ENCODE measurements around the gene RTL1. TPM values are rescaled to one million over a fixed set of nuclear protein-coding genes. Genes with fewer than 3 reads are reported as not detected.

Gene RTL1
- total RNA-seq, 1 experiment from 2014 or later = 0.24 TPM

DNA sequence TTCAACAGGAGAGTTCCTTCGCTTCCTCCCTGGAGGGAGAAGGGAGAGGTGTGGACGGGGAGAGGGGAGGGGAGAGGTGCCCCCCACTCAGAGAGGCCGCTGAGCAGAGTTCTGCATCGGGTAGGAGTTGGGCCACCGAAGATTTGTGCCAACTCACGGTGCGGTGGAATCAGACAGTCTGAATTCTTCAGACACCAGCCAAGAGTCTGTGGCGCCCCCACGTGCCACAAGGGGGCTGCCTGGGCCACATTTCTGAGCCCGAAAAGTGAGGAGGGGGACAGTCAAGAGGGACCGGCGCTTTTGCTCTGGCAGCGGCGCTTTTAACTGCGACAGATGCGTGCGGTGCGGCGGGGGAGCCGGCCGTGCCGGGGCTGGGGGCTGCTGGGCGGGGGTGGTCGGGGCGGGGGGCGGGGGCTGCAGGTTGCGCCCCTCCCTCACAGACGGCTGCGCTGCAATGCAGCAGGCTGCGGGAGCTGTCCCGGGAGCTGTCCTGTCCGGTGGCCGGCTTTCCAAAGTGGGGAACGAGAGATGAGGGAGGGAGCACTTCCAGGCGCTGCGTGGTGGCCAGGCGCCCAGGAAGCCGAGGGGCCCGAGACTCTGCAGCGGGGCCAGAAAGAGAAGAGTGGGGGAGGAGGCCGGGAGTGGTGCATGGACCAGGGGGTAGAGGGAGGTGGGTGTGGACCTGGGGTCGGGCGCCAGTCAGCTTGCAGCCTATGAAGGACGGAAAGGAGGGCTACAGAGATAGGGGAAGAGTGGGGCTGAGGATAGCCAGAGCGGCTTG lies 975 bp upstream of the RTL1 start:
- peaks cover 6% of the 10 kb centered on the region for H3K36me3 Mint-ChIP-seq (ENCODE audit: insufficient read depth, unreplicated experiment)
- H3K27ac Mint-ChIP-seq (ENCODE audit: unreplicated experiment) = peak overlapping the region; percentile 63
- no peaks in the 10 kb centered on the region for H3K9me3 Mint-ChIP-seq (ENCODE audit: low read depth, unreplicated experiment)
- BruUV-seq (replicated peaks) = no TSS peak
- intact Hi-C loops (cut with micrococcal nuclease; ENCODE audit: unreplicated experiment) = loop anchor here (10.0 kb wide), 1 partner anchor 730 kb away; no protein-coding TSS in a partner anchor
- no peaks in the 10 kb centered on the region for H3K27me3 Mint-ChIP-seq (ENCODE audit: unreplicated experiment)
- H3K4me3 Mint-ChIP-seq (ENCODE audit: low read depth, unreplicated experiment) = peak overlapping the region; percentile 69
- peaks cover 50% of the 10 kb centered on the region for H3K4me1 Mint-ChIP-seq (ENCODE audit: low read depth, unreplicated experiment)
- CTCF ChIA-PET = interaction anchor here (0.6 kb wide), 1 partner anchor 83 kb away, joined by 3 read pairs; no protein-coding TSS in a partner anchor
- DNase-seq = peak; percentile 54
- TF ChIP-seq CTCF (IDR thresholded peaks at IDR 0.05; ENCODE audit: unreplicated experiment) = no peak

DNA sequence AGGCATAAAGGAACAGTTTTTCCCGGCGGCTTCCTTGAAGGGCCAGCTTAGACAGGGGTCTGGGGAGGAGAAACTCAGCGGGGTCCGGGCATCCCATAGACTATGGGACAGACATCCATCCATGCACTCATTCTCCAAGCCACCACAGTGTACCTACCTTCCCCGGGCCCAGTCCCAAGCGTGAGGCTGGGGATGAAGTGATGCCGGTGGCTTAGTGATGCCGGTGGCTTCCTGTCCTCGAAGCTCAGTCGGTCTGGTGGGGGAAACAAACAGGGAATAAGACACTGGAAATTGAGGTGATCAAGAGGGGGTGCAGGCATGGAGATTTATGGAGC lies 421 bp downstream of the RTL1 start:
- intact Hi-C loops (cut with micrococcal nuclease; ENCODE audit: unreplicated experiment) = loop anchor here (2.0 to 10.0 kb wide), 2 partner anchors 332 to 732 kb away; no protein-coding TSS in a partner anchor
- no peak overlapping the region for H3K4me3 Mint-ChIP-seq (ENCODE audit: low read depth, unreplicated experiment)
- no peak for DNase-seq
- no peak overlapping the region for H3K27ac Mint-ChIP-seq (ENCODE audit: unreplicated experiment)
- H3K36me3 Mint-ChIP-seq (ENCODE audit: insufficient read depth, unreplicated experiment) = peaks cover 6% of the 10 kb centered on the region
- BruUV-seq (replicated peaks) = no TSS peak
- TF ChIP-seq CTCF (IDR thresholded peaks at IDR 0.05; ENCODE audit: unreplicated experiment) = no peak
- H3K27me3 Mint-ChIP-seq (ENCODE audit: unreplicated experiment) = no peaks in the 10 kb centered on the region
- H3K9me3 Mint-ChIP-seq (ENCODE audit: low read depth, unreplicated experiment) = no peaks in the 10 kb centered on the region
- H3K4me1 Mint-ChIP-seq (ENCODE audit: low read depth, unreplicated experiment) = peaks cover 50% of the 10 kb centered on the region
- CTCF ChIA-PET = interaction anchor here (2.1 kb wide), 1 partner anchor 332 kb away, joined by 4 read pairs; no protein-coding TSS in a partner anchor

DNA sequence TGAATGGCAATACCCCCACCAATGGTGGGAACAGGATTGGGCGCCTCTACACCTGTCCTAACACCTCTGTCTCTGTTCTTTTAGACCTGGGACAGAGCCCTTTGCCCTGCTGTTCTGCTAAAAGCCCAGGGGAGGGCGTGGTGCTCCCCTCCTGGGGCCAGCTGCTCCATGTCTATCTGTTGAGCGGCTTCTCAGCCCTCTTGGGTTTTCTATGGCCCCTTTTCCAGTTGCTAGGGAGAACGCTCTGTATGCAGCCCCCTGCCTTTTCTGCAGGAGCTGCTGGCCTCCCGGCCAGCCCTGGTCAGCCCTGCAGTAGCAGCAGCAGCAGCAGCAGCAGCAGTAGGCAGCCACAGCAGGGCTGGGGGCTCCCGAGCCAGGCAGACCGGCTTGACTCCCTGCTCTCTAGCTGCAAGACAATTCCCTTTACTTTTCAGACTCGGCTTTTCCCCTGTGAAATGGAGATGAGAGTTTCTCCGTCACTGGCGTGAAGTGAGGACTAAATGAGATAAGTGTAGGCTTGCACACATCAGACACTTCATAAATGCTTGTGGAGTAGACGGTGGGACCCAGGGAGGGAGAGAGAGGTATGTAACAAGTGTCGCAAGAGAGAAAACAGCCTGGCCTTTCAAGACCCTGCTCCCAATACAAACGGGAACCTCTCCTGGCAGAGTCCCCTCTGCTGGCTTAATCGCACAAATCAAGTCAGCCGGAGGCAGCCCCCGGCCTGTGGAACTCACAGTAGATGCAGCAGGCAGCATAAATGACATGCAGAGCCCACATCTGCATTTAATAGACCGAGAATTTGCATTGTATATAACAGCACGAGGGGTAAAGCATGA lies 1.0 kb downstream of the RTL1 start:
- no peak for DNase-seq
- intact Hi-C loops (cut with micrococcal nuclease; ENCODE audit: unreplicated experiment) = loop anchor here (2.0 to 10.0 kb wide), 2 partner anchors 332 to 732 kb away; no protein-coding TSS in a partner anchor

More for the DNA sequence above, 1.0 kb downstream of the RTL1 start:
- CTCF ChIA-PET = interaction anchor here (2.1 kb wide), 1 partner anchor 333 kb away, joined by 4 read pairs; no protein-coding TSS in a partner anchor
- peak; percentile 34 for TF ChIP-seq CTCF (IDR thresholded peaks at IDR 0.05; ENCODE audit: unreplicated experiment)
- peaks cover 50% of the 10 kb centered on the region for H3K4me1 Mint-ChIP-seq (ENCODE audit: low read depth, unreplicated experiment)
- H3K4me3 Mint-ChIP-seq (ENCODE audit: low read depth, unreplicated experiment) = no peak overlapping the region
- H3K27ac Mint-ChIP-seq (ENCODE audit: unreplicated experiment) = no peak overlapping the region
- no peaks in the 10 kb centered on the region for H3K9me3 Mint-ChIP-seq (ENCODE audit: low read depth, unreplicated experiment)
- peaks cover 6% of the 10 kb centered on the region for H3K36me3 Mint-ChIP-seq (ENCODE audit: insufficient read depth, unreplicated experiment)
- H3K27me3 Mint-ChIP-seq (ENCODE audit: unreplicated experiment) = no peaks in the 10 kb centered on the region
- BruUV-seq (replicated peaks) = no TSS peak
